Measurements from ENCODE around the gene CHPF2. TPM values are rescaled to one million over a fixed set of nuclear protein-coding genes. Genes with fewer than 3 reads are reported as not detected.

The CHPF2 gene
- total RNA-seq, 1 experiment from 2014 or later = 19.5 TPM

DNA sequence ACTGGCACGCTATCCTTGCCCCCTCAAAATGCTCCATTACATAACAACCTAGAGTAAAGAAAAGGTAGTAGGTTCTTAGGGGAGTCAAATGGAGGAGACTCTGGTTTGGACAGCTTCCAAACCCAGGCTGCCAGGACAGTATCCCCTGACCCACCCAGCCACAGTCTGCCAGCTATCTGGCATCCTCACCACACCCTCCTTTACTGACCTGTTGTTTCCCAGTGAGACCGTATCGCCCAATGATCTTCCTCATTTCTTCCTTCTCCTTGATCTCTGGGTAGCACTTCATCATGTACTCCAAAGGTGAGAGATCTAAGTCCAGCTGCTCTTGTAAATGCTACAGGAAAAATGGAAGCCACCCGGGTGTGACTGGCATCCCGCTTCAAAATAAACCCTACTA, 16.9 kb upstream of the CHPF2 start:
- no peak for TF ChIP-seq FOSL1 (IDR thresholded peaks at IDR 0.05; ENCODE audit: low read depth)
- TF ChIP-seq, protein P1, sequence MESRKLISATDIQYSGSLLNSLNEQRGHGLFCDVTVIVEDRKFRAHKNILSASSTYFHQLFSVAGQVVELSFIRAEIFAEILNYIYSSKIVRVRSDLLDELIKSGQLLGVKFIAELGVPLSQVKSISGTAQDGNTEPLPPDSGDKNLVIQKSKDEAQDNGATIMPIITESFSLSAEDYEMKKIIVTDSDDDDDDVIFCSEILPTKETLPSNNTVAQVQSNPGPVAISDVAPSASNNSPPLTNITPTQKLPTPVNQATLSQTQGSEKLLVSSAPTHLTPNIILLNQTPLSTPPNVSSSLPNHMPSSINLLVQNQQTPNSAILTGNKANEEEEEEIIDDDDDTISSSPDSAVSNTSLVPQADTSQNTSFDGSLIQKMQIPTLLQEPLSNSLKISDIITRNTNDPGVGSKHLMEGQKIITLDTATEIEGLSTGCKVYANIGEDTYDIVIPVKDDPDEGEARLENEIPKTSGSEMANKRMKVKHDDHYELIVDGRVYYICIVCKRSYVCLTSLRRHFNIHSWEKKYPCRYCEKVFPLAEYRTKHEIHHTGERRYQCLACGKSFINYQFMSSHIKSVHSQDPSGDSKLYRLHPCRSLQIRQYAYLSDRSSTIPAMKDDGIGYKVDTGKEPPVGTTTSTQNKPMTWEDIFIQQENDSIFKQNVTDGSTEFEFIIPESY (IDR thresholded peaks at IDR 0.05; ENCODE audit: extremely low read depth, insufficient replicate concordance, low read length) = no peak
- no peak for TF ChIP-seq EGR1 (IDR thresholded peaks at IDR 0.05; ENCODE audit: low read depth)
- TF ChIP-seq POLR2A (IDR thresholded peaks at IDR 0.05; ENCODE audit: borderline replicate concordance, extremely low read depth, insufficient read depth, insufficient read length) = no peak
- TF ChIP-seq, protein P2, sequence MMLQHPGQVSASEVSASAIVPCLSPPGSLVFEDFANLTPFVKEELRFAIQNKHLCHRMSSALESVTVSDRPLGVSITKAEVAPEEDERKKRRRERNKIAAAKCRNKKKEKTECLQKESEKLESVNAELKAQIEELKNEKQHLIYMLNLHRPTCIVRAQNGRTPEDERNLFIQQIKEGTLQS (IDR thresholded peaks at IDR 0.05) = no peak
- no peak for TF ChIP-seq EZH2phosphoT487 (IDR thresholded peaks at IDR 0.05; ENCODE audit: borderline replicate concordance)
- TF ChIP-seq CTCF (IDR thresholded peaks at IDR 0.05 in 2 of 3, conservative IDR thresholded peaks at IDR 0.05 in 1 of 3; ENCODE audit: borderline replicate concordance in 1 of 3, insufficient read depth in 1 of 3, low read depth in 2 of 3, low read length in 2 of 3) = no peak
- TF ChIP-seq SIN3A (IDR thresholded peaks at IDR 0.05; ENCODE audit: low read depth) = no peak
- TF ChIP-seq RAD21 (IDR thresholded peaks at IDR 0.05; ENCODE audit: low read depth) = no peak
- TF ChIP-seq, protein P3, sequence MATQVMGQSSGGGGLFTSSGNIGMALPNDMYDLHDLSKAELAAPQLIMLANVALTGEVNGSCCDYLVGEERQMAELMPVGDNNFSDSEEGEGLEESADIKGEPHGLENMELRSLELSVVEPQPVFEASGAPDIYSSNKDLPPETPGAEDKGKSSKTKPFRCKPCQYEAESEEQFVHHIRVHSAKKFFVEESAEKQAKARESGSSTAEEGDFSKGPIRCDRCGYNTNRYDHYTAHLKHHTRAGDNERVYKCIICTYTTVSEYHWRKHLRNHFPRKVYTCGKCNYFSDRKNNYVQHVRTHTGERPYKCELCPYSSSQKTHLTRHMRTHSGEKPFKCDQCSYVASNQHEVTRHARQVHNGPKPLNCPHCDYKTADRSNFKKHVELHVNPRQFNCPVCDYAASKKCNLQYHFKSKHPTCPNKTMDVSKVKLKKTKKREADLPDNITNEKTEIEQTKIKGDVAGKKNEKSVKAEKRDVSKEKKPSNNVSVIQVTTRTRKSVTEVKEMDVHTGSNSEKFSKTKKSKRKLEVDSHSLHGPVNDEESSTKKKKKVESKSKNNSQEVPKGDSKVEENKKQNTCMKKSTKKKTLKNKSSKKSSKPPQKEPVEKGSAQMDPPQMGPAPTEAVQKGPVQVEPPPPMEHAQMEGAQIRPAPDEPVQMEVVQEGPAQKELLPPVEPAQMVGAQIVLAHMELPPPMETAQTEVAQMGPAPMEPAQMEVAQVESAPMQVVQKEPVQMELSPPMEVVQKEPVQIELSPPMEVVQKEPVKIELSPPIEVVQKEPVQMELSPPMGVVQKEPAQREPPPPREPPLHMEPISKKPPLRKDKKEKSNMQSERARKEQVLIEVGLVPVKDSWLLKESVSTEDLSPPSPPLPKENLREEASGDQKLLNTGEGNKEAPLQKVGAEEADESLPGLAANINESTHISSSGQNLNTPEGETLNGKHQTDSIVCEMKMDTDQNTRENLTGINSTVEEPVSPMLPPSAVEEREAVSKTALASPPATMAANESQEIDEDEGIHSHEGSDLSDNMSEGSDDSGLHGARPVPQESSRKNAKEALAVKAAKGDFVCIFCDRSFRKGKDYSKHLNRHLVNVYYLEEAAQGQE (IDR thresholded peaks at IDR 0.05; ENCODE audit: low read depth) = no peak
- no peak for TF ChIP-seq POLR2AphosphoS5 (IDR thresholded peaks at IDR 0.05; ENCODE audit: low read depth, low read length)
- no peak for TF ChIP-seq ZNF274 (IDR thresholded peaks at IDR 0.05; ENCODE audit: low read depth, low read length)
- no peak for TF ChIP-seq CBX3 (IDR thresholded peaks at IDR 0.05; ENCODE audit: low read depth)
- intact Hi-C loops (cut with micrococcal nuclease) = no loop called here
- no peak overlapping the region for H2AFZ ChIP-seq (ENCODE audit: low read depth, low read length, poor library complexity, severe bottlenecking)
- no peak overlapping the region for H3K27ac ChIP-seq (ENCODE audit: low read depth, low read length)
- H4K20me1 ChIP-seq (ENCODE audit: insufficient read depth) = no peaks in the 10 kb centered on the region
- DNase-seq (ENCODE audit: low read depth, low spot score) = no peak
- no peak overlapping the region for H3K4me3 ChIP-seq (replicated peaks in 1 of 2; ENCODE audit: low read depth in 1 of 2, low read length in 2 of 2)
- H3K9ac ChIP-seq (ENCODE audit: low read length) = no peak overlapping the region
- ChIA-PET POLR2A (no interaction called here), RAD21 (ENCODE audit: low non-redundant PET in 1 of 2, low total read pairs in 2 of 2, uncharacterized antibody in 2 of 2, unreplicated experiment in 2 of 2) (no interaction called here), CTCF (no interaction called here)
- no peaks in the 10 kb centered on the region for H3K79me2 ChIP-seq (ENCODE audit: insufficient read depth, low read length)
- no peaks in the 10 kb centered on the region for H3K4me1 ChIP-seq (ENCODE audit: control insufficient read depth in 1 of 2, insufficient read depth in 2 of 2, low read length in 2 of 2)
- H3K9me3 ChIP-seq (ENCODE audit: control insufficient read depth in 1 of 2, insufficient read depth in 1 of 2, low read depth in 1 of 2, low read length in 2 of 2) = no peaks in the 10 kb centered on the region
- no peak for ATAC-seq
- H3K9me2 ChIP-seq (ENCODE audit: insufficient read depth) = no peaks in the 10 kb centered on the region
- H3K36me3 ChIP-seq (ENCODE audit: control insufficient read depth in 1 of 2, insufficient read depth in 2 of 2, low read length in 2 of 2) = peaks cover 38 to 57% of the 10 kb centered on the region in 2 experiments; a peak in 3 of 4 replicates
- H3K4me2 ChIP-seq (ENCODE audit: low read length) = no peak overlapping the region
- no peaks in the 10 kb centered on the region for H3K27me3 ChIP-seq (ENCODE audit: insufficient read depth, low read length)
- no TSS peak for BruUV-seq (replicated peaks)

All from HCT116 (cell line).